Activated B cell treated with CpG ODN at 0.5 μM for 24 hours (primary cell): ENCODE measurements around the gene CCR9. TPM values are rescaled to one million over a fixed set of nuclear protein-coding genes. Genes with fewer than 3 reads are reported as not detected.
A peak's percentile ranks its signal among the peaks of the same experiment; 100 is the strongest.

Source experiments
- ATAC-seq: fragments of 200-7000 bp; cut with Tn5 transposase; one replicate; pipeline ENCODE4 v1.10.0; 2021; ENCODE audit warnings: low read depth, mild to moderate bottlenecking, moderate library complexity
- CTCF ChIA-PET: fragments of 350-600 bp; sonication (Branson Sonifier 250); formaldehyde crosslinking; loops from one replicate; lab custom pipeline; 2021; ENCODE audit warnings: antibody characterized with exemption; lab: Charles Lee
- POLR2A ChIA-PET: fragments of 350-600 bp; sonication (Branson Sonifier 250); formaldehyde crosslinking; loops from one replicate; lab custom pipeline; 2021; ENCODE audit warnings: antibody characterized with exemption; lab: Charles Lee
- DNase-seq: peaks from one replicate; pipeline ENCODE4 v3.0.0; 2022
- H3K27ac Mint-ChIP-seq: one replicate; pipeline ENCODE4 v1.8.0; 2020; ENCODE audit warnings: mixed read lengths
- H3K27me3 Mint-ChIP-seq: one replicate; pipeline ENCODE4 v1.8.0; 2021; ENCODE audit warnings: mixed read lengths
- H3K36me3 Mint-ChIP-seq: one replicate; pipeline ENCODE4 v1.8.0; 2021; ENCODE audit warnings: low read depth, mixed read lengths
- H3K4me1 Mint-ChIP-seq: one replicate; pipeline ENCODE4 v1.8.0; 2021; ENCODE audit warnings: mixed read lengths
- H3K4me3 Mint-ChIP-seq: one replicate; pipeline ENCODE4 v1.8.0; 2020; ENCODE audit warnings: mild to moderate bottlenecking, mixed read lengths
- H3K9me3 Mint-ChIP-seq: one replicate; pipeline ENCODE4 v1.8.0; 2020; ENCODE audit warnings: mixed read lengths
- intact Hi-C: fragments of 100-400 bp; cut with micrococcal nuclease; formaldehyde crosslinking; loops from one replicate; pipeline ENCODE4 v1.15.1; 2024
- total RNA-seq: library from RNA; stranded (reverse); gene quantifications from 2 replicates; pipeline ENCODE4 v1.2.3, GENCODE V29; 2022
- TF ChIP-seq, protein P1 (sequence below): fragments of 200-600 bp; IDR thresholded peaks from one replicate; pipeline ENCODE4 v1.8.0; 2022; ENCODE audit warnings: antibody characterized with exemption, mild to moderate bottlenecking

Gene CCR9
- total RNA-seq, 1 donor from 2014 or later: 0.84 TPM

- H3K27me3 Mint-ChIP-seq: peaks cover 4% of the 10 kb centered on the region
- no peaks in the 10 kb centered on the region for H3K36me3 Mint-ChIP-seq
- no peak overlapping the region for H3K4me3 Mint-ChIP-seq
- ChIA-PET POLR2A (interaction anchor here (1.0 kb wide), 1 partner anchor 673 kb away, joined by 3 read pairs; no protein-coding TSS in a partner anchor), CTCF (no interaction called here)
- no peak overlapping the region for H3K27ac Mint-ChIP-seq
- H3K4me1 Mint-ChIP-seq: peaks cover 46% of the 10 kb centered on the region
- TF ChIP-seq, protein P1, sequence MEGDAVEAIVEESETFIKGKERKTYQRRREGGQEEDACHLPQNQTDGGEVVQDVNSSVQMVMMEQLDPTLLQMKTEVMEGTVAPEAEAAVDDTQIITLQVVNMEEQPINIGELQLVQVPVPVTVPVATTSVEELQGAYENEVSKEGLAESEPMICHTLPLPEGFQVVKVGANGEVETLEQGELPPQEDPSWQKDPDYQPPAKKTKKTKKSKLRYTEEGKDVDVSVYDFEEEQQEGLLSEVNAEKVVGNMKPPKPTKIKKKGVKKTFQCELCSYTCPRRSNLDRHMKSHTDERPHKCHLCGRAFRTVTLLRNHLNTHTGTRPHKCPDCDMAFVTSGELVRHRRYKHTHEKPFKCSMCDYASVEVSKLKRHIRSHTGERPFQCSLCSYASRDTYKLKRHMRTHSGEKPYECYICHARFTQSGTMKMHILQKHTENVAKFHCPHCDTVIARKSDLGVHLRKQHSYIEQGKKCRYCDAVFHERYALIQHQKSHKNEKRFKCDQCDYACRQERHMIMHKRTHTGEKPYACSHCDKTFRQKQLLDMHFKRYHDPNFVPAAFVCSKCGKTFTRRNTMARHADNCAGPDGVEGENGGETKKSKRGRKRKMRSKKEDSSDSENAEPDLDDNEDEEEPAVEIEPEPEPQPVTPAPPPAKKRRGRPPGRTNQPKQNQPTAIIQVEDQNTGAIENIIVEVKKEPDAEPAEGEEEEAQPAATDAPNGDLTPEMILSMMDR: no peak
- ATAC-seq: no peak
- intact Hi-C loops: no loop called here
- peaks cover 5% of the 10 kb centered on the region for H3K9me3 Mint-ChIP-seq
- DNase-seq: no peak
These were observed 20.8 kb upstream of the CCR9 start for GRCh38 chr3:45865563-45865962.

DNA sequence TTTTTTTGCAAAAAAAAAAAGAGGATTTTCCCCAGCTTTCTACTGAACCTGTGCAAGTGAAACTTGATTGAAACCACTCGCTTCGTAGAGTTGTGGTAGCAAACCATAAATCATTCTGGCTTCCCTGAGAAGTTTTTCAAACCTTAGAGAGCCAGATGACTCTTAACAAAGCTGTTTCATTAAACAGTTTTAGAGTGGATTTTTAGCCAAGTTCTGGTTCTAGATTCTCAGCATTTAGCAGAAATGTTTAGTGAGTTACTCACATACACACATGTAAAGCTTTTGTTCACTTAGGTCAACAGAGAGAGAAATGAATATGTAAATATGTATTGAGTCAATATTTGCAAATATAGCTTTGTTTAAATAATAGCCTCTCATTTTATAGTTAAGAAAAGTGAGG, 18.1 kb upstream of the CCR9 start:
- intact Hi-C loops: no loop called here
- CTCF ChIA-PET: no interaction called here
- H3K9me3 Mint-ChIP-seq: peaks cover 5% of the 10 kb centered on the region
- H3K27me3 Mint-ChIP-seq: peaks cover 4% of the 10 kb centered on the region
- ATAC-seq (no peak), DNase-seq (no peak)
- TF ChIP-seq, protein P1: no peak
- H3K4me3 Mint-ChIP-seq: no peak overlapping the region
- no peak overlapping the region for H3K27ac Mint-ChIP-seq
- POLR2A ChIA-PET: interaction anchor here (0.6 kb wide), 1 partner anchor 102 kb away, joined by 3 read pairs; no protein-coding TSS in a partner anchor
- no peaks in the 10 kb centered on the region for H3K36me3 Mint-ChIP-seq
- peaks cover 47% of the 10 kb centered on the region for H3K4me1 Mint-ChIP-seq

- no peak overlapping the region for H3K27ac Mint-ChIP-seq
- H3K9me3 Mint-ChIP-seq: peaks cover under 1% of the 10 kb centered on the region
- H3K27me3 Mint-ChIP-seq: peaks cover 4% of the 10 kb centered on the region
- ChIA-PET CTCF (no interaction called here), POLR2A (interaction anchor here (0.6 kb wide), 1 partner anchor 102 kb away, joined by 3 read pairs; no protein-coding TSS in a partner anchor)
- H3K4me3 Mint-ChIP-seq: no peak overlapping the region
- TF ChIP-seq, protein P1: no peak
- ATAC-seq (no peak), DNase-seq (no peak)
- intact Hi-C loops: no loop called here
- H3K4me1 Mint-ChIP-seq: peaks cover 47% of the 10 kb centered on the region
- H3K36me3 Mint-ChIP-seq: no peaks in the 10 kb centered on the region
These were observed 17.7 kb upstream of the CCR9 start for GRCh38 chr3:45868650-45869049.

DNA sequence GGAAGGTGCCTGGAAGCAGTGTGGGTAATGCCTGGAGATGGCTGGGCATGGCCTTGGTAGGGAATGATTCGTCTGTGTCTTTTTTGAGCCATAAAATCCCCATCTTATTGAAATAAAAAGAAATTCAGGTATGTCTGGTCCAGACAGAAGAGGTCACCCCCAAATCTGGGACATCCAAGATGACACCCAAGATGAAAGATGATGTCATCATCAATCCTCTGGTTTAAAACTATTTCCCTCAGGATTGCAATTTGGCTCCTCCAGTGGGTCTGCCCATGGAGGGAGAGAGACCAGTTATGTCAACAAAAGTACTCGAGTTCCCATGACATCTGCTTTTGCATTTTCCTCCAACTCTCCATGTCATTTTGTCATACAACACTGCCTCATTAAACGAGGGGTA, 16.7 kb upstream of the CCR9 start:
- ATAC-seq (no peak), DNase-seq (no peak)
- peaks cover 46% of the 10 kb centered on the region for H3K4me1 Mint-ChIP-seq
- TF ChIP-seq, protein P1: no peak
- H3K36me3 Mint-ChIP-seq: no peaks in the 10 kb centered on the region
- ChIA-PET CTCF (interaction anchor here (0.6 kb wide), 1 partner anchor 358 kb away, joined by 6 read pairs; no protein-coding TSS in a partner anchor), POLR2A (no interaction called here)
- H3K4me3 Mint-ChIP-seq: no peak overlapping the region
- intact Hi-C loops: loop anchor here (5.0 kb wide), 1 partner anchor 38 kb away; no protein-coding TSS in a partner anchor
- H3K9me3 Mint-ChIP-seq: no peaks in the 10 kb centered on the region
- H3K27ac Mint-ChIP-seq: no peak overlapping the region
- peaks cover 4% of the 10 kb centered on the region for H3K27me3 Mint-ChIP-seq

GRCh38 chr3:45870099-45870498, 16.2 kb upstream of the CCR9 start:
- H3K9me3 Mint-ChIP-seq: no peaks in the 10 kb centered on the region
- H3K4me3 Mint-ChIP-seq: no peak overlapping the region
- POLR2A ChIA-PET: no interaction called here
- H3K27me3 Mint-ChIP-seq: peaks cover 4% of the 10 kb centered on the region
- H3K27ac Mint-ChIP-seq: peak overlapping the region; percentile 41
- peaks cover 42% of the 10 kb centered on the region for H3K4me1 Mint-ChIP-seq
- CTCF ChIA-PET: no interaction called here
- intact Hi-C loops: loop anchor here (5.0 kb wide), 1 partner anchor 37 kb away; no protein-coding TSS in a partner anchor
- ATAC-seq: peak; percentile 72
- no peak for DNase-seq
- TF ChIP-seq, protein P1: no peak
- H3K36me3 Mint-ChIP-seq: no peaks in the 10 kb centered on the region
